ENCODE measurements around the gene TFF1.
A peak's percentile ranks its signal among the peaks of the same experiment; 100 is the strongest.

TFF1 gene

DNA sequence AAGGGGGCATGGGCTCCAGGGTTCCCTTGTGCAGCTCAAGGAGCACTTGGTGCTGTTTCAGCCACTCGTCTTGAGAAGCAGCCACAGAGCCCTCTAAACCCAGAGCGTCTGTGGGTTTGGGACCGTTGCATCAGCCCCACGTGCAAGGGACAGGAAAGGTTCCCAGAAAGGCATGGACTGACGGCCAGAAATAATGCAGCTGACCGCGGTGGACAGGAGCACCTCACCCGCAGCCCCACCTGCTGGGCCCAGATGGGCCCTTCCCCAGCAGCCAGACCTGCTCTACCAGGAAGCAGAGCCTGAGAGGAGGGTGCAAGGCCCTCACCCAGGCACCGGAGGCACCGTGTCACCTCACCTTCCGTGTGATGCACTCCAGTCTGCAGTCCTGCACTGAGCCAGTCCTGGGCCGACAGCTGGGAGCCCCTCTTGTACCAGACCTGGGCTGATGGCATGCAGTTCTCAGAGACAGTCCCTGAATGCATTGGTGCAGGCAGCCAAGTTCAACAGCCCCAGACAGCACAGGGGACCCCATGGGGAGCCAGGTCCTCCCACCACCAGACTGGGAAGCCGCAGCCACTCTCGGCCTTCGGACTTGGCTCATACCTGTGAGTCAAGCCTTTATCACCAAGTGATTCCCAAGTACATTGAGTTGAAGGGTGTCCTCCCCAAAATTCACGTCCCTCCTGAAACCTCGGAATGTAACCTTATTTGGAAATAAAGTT, 46.3 kb downstream of the TFF1 start:
- TF ChIP-seq, protein P1, sequence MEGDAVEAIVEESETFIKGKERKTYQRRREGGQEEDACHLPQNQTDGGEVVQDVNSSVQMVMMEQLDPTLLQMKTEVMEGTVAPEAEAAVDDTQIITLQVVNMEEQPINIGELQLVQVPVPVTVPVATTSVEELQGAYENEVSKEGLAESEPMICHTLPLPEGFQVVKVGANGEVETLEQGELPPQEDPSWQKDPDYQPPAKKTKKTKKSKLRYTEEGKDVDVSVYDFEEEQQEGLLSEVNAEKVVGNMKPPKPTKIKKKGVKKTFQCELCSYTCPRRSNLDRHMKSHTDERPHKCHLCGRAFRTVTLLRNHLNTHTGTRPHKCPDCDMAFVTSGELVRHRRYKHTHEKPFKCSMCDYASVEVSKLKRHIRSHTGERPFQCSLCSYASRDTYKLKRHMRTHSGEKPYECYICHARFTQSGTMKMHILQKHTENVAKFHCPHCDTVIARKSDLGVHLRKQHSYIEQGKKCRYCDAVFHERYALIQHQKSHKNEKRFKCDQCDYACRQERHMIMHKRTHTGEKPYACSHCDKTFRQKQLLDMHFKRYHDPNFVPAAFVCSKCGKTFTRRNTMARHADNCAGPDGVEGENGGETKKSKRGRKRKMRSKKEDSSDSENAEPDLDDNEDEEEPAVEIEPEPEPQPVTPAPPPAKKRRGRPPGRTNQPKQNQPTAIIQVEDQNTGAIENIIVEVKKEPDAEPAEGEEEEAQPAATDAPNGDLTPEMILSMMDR (IDR thresholded peaks at IDR 0.05), result no peak
- no peak overlapping the region for H3K4me3 ChIP-seq
- DNase-seq (ENCODE audit: low spot score), result peak; percentile 67
- no peak overlapping the region for H3K27ac ChIP-seq

DNA sequence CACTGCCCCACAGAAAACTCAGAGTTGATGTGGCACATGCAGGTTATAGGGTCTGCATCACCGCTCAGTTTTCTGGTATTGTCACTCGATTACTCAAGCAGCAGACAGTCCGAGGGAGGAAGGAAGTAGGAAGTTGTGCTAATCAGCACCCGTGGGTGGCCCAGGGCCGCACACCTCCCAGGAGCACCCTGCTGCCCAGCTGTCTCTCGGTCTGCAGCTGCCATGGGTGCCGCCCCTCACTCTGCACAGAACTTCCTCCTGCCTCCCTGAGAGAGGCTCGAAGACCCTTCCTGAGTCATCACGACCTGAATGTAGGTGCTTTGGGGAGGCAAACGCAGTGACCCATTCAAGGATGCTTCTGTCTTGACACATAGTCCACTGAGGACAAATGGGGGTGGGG, 47.0 kb downstream of the TFF1 start:
- DNase-seq (ENCODE audit: low spot score), result peak; percentile 69
- Histone ChIP-seq H3K4me3 (no peak overlapping the region), H3K27ac (no peak overlapping the region)
- TF ChIP-seq, protein P1 (IDR thresholded peaks at IDR 0.05), result no peak

DNA sequence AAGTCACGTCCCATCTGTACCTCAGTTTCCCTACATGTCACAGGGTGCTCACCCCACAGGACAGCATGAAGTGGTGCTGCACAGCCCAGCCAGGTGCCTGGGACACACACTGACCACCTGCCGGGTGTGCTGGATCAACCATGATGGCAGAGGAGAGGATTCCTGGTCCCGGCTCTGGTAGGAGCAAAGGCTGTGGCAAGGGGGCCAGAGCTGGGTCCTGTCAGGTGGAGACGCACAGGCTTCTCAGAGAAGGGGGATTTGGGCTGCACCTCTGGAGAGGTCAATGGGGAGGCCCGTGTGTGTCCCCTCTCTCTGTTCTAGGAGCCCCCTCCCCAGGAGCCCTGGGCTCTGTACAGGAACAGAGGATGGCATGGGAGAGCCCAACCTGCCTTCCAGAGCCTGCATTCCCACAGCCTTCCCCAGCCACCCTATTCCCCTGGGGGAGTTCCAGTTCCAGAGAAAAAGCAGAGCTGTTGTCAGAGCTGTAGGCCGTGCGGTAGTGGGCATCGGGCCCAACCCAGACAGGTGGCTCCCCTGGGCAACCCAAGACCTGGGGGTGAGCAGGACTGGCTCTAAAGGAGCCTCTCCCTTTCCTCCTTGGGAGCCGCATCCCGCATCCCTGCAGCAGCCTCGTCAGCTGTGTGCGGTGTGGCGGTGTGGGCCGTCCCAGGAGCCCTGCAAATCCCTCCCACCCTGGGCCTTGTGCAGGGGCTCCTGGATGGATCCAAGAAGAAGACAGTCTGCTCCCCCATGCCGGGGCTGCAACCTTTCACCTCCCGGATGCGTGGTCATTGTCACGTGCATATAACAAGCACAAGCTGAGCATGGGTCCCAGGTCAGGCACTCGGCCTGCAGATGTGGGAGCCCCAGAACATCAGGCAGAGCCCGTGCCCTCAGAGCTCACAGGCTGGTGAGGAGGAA, 48.2 kb downstream of the TFF1 start:
- TF ChIP-seq, protein P1 (IDR thresholded peaks at IDR 0.05), result no peak
- H3K4me3 ChIP-seq, result no peak overlapping the region
- peak; percentile 71 for DNase-seq (ENCODE audit: low spot score)
- H3K27ac ChIP-seq, result no peak overlapping the region

DNA sequence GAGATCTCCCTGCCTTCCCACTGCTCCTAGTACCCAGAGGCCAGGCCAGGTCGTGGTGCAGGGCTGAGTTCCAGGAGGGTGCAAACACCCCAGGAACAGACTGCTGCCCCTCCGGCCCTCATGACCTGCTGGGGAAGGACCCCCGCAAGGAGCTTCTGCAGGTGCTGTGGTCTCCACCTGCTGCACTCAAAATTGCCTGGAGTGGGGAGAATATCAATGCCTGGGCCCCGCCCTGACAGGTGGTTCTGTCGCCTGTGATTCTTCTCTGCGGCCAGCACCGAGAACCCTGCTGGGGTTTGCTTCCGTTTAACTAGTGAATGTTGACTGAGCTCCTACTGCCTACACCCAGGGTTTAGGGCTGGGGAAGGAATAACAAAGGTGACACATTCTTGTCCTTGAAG, 49.0 kb downstream of the TFF1 start:
- TF ChIP-seq, protein P1 (IDR thresholded peaks at IDR 0.05), result no peak
- Histone ChIP-seq H3K27ac (no peak overlapping the region), H3K4me3 (no peak overlapping the region)
- peak; percentile 33 for DNase-seq (ENCODE audit: low spot score)

DNA sequence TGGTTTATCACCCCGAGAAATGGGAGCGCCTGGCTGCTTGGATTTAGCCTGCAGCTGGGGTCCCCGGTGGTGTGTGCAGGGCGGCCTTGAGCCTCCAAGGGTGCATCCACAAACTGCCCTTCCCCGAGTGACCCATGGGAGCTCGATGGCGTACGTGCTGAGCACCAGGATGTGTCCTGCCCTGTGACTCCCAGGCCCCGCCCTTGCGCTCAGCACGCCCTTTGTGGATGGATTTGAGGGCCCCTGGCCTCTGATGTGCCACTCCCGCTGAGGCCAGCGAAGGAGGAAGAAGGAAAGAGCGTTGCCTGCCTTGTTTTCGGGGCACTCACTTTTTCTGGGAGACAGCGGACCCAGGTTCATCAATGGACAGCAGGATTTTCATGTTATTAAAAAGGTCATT, 49.4 kb downstream of the TFF1 start:
- Histone ChIP-seq H3K27ac (no peak overlapping the region), H3K4me3 (no peak overlapping the region)
- TF ChIP-seq, protein P1 (IDR thresholded peaks at IDR 0.05), result no peak
- peak; percentile 58 for DNase-seq (ENCODE audit: low spot score)

DNA sequence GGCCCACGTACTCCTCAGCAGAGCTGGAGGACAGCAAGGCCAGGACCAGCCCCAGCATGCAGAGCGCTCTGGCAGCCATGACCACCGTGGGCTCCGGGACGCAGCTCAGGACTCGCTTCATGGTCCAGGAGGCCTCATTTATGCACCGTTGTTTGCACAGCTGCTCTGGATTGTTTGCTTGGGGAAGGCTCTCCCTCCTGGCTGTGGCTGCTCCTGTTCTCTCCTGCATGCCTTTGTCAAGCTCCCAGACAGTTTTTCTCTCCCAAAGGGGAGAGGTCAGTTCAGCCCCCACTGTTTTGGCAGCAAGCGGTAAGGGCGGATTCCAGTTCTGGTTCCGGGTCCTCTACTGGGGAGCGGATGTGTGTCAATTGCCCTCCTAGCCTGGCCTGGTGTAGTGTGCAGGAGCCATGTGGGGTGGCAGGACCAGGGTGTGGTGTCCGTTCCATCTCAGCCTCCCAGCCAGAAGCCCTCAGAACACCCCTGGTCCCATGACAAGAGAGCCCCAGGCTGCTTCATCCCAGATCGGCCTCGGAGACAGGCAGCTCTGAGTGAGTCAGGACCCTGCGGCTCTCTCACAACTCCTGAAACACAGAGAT, 50.9 kb downstream of the TFF1 start, which contains the start of gene TFF3:
Gene TFF3, minus strand, starts transcription at position 114 of the 596 bp plus-strand sequence. Its CDS starts 35 bp downstream, at position 79.
- DNase-seq (ENCODE audit: low spot score), result peak; percentile 67
- Histone ChIP-seq H3K27ac (no peak within 1 kb of the TSS), H3K4me3 (no peak within 1 kb of the TSS)
- TF ChIP-seq, protein P1 (IDR thresholded peaks at IDR 0.05), result no peak

Data from coronary artery (tissue), 2 donors.